Stimulated activated CD8-positive, alpha-beta memory T cell treated with anti-CD3 and anti-CD28 coated beads, Interleukin-7, amount 100 ng/mL, for 24 hours (primary cell): ENCODE results near the gene ARHGEF3.

Experiments
- DNase-seq: peaks from one replicate; pipeline ENCODE4 v3.0.0-alpha.2; 2020; ENCODE audit warnings: low read depth

The ARHGEF3 gene

DNA sequence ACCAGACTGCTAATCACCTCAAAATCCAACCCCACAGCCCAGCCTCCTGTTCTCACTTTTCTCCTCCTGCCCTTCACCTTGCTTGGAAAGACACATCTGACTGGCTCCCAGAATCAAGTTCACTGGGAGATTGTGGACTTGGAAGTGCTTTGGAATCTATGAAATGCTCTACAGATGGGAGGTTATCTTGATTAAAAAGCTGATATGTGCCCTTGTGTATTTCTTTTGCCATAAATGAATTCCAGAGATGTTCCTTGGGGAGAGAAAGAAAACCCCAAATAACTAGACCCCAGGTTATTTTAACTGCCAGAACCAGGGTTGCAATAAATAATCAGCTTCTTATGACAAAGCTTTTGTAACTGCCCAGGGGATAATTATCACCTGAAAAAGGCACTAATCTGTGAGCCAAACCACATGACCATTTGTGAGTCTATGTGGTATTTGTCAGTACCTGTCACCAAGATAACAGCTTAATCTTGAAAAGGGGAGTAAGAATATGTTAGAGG, 21.7 kb upstream of the ARHGEF3 start:
- DNase-seq = no peak

DNA sequence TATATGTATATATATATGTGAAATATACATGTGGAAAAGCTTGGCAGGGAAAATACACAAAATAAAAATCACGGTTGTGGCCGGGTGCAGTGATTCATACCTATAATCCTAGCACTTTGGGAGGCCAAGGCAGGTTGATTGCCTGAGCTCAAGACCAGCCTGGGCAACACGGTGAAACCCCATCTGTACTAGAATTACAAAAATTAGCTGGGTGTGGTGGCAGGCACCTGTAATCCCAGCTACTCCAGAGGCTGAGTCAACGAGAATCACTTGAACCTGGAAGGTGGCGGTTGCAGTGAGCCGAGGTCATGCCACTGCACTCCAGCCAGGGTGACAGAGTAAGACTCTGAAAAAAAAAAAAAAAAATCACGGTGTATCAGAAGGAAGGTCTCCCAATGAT, 20.8 kb upstream of the ARHGEF3 start:
- DNase-seq = no peak

DNA sequence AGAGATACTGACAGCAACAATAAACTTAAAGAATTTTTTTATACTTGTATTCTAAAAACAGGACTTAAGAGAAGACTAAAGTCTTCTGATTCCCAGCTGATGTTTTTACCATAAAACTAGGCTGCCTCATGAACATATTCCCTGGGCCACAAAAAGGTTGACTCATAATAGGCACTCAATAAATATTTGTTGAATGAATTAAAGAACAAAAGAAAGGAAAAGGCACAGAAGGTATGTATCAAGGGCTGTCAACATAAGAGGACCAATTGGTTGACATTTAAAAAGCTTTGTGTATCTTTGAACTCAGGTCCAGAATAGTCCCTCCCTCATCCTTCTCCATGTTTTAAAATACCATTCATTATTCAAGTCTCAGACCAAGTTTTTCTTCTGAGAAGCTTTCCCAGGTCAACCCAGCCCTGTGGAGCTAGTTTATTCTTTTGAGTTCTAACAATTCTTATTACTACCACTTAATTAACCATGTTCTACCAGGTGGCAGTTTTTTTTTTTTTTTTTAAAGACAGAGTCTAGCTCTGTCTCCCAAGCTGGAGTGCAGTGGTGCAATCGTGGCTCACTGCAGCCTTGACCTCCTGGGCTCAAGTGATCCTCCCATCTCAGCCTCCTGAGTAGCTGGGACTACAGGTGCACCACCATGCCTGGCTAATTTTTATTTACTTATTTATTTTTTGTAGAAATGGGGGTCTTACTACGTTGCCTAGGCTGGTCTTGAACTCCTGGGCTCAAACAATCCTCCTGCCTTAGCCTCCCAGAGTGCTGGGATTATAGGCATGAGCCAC, 17.5 kb upstream of the ARHGEF3 start:
- no peak for DNase-seq

DNA sequence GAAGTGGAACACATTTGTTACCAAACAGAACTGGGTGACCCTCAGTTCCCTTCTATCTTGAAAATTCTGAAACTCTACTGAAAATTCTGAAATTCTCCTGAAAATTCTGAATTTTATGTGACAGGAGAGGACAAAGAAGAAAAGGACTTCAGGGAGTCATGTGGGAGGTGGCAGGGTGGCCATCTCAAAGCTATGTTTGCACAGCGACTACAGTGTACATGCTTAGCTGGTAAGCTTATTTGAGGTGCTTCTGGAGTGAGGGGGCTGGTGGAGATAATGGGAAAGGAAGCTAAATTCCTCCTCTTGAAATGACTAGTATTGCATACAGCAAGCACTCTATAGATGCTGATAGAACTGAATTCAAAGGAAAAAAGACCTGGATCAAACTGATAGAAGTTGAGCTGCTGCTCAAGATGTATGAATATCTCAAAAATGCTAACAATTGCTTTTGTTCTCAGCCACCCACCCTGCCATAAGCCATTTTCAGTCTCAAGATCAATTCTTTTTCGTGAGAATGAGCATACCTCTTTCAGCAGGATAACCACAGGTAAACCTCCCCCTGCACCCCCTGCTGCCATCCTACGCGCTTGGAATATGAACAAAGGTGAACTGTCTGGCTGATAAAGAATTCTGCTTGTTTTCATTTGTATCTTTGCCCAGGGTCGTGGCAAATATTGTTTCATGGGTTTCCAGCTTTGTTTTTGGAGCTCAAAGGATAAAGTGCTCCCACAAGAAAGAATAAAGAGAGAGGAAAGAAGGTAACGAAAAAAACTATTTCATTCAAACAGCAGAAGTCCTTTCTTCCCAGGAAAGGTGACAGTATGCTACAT, 16.6 kb upstream of the ARHGEF3 start:
- DNase-seq = no peak

DNA sequence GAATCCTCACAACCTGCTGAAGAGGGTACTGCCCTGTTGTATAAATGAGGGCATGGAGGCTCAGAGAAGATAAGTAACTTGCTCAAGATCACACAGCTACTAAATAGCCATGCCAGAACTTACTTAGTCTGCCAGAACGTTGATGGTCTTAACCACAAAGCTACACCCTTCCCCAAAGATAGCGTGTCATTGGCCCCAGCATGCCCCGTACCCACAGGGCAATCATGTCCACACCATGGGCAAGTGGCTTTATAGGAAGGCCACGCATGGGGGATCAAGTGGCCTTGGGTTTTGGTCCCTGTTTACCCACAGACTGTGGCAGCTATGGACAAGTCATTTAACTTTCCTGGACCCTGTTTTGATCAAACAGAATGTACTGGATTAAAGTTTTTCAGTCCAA, 15.9 kb upstream of the ARHGEF3 start:
- no peak for DNase-seq

DNA sequence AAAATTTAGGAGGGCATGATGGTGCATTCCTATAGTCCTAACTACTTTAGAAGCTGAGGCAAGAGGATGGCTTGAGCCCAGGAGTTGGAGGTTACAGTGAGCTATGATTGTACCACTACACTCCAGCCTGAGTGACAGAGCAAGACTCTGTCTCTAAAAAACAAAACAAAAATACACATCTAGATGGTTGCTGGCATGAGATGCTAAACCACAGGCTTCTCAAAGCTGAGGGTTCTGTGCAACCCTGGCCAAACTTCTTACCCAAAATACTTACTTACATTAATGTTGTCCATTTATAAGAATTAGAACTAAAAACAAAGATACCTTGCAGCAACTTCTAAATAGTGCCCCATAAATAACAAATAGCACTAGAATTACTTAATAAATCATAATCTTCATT, 14.3 kb upstream of the ARHGEF3 start:
- DNase-seq = no peak

DNA sequence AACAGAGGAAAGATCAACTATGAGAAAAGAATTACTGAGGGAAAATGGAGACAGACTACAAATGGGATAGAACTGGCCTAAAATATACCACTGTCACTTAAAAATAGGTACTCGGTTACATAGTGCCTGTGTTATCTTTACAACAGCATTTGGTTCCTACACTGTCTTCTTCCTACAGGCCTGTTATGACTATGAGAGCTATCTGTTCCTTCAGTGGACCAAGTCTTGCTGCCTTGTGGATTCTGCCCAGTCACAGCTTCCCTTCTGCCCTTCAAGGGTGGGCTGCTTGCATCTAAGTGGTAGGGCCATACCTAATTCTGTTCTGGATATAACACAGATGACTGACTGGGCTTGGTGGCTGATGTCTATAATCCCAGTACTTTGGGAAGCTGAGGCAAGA, 13.8 kb upstream of the ARHGEF3 start:
- DNase-seq = no peak

DNA sequence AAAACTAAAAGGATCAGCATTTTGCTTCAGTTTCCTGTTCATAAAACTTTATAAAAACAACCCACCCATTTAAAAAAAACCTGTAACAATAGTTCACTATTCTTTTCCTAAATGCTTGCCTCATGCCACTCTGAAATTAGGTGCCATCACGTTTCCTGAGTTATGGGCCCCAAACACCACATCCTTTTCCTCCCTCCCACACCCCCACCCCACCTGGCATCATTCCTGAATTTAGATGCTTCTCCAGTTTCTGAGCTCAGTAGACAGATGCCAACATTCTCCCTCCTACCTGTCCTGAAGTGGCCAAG, 11.9 kb upstream of the ARHGEF3 start:
- DNase-seq = no peak

DNA sequence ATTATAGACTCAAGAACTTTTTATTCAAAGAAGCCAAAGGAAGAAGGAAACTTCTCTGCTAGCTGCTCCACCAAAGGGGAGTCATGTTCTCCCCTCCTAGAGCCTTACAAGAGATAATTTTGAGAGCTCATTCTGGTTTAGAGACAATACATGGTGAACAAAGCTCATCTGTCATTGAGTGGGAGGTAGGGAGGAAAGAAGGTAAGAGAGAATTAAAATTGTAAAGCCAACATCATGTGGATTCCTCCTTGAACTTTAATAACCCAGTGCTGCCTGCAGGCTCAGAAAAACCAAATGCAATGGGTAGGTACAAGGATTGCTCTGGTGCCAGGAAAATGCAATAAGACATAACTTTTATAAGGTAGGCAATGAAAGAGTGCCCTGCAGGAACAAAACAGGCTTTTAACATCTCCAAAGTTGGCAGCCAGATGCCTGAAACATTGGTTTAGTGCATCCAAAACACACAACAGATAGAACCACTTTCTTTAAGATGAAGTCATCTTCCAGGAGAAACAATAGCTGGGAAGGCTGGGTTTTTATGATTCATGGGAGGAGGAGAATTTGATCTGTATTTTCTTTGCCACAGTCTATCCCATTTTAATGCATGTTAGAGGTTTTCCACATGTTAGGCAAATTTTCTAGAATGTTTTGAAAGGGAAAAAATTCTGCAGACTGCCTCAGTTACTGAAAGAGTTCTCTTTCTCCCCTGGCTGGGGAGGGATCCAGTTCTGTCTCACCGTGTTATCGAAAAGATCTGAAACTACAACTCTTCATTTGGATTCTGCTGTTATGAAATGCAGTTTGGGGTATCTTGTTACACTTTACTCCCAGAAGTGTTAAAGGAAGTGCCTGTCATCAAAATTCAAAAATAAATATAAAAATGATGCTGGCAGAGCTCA, 11.3 kb upstream of the ARHGEF3 start:
- no peak for DNase-seq

DNA sequence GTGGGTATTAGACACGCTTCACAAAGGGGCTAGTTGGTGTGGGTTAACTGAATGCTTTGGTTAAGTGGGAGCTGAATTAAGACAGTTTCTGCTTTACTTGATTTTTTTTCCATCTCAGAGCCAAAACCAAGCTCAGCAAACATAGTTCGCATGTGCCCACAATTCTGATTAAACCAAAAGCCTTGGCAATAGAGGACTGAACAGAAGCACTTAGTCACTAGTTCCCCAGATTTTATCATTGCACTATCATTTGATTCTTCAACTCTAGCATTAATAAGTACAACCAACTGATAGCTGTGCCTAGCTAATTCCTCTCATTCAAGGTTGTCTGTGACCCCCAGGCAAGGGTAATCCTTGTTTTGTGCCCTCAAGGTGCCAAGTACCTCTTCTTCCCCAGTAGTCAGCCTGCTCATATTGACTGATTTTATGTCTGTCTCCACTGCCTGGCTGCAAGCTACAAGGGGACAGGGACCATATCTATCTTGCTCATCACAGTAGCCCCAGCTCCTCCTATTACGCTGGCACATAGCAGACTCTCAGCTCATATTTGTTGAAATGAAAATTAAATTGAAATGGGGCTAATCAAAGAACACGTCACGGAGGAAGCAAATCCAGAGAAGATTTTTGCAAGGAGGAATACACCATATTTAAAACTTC, 9.9 kb upstream of the ARHGEF3 start:
- no peak for DNase-seq

DNA sequence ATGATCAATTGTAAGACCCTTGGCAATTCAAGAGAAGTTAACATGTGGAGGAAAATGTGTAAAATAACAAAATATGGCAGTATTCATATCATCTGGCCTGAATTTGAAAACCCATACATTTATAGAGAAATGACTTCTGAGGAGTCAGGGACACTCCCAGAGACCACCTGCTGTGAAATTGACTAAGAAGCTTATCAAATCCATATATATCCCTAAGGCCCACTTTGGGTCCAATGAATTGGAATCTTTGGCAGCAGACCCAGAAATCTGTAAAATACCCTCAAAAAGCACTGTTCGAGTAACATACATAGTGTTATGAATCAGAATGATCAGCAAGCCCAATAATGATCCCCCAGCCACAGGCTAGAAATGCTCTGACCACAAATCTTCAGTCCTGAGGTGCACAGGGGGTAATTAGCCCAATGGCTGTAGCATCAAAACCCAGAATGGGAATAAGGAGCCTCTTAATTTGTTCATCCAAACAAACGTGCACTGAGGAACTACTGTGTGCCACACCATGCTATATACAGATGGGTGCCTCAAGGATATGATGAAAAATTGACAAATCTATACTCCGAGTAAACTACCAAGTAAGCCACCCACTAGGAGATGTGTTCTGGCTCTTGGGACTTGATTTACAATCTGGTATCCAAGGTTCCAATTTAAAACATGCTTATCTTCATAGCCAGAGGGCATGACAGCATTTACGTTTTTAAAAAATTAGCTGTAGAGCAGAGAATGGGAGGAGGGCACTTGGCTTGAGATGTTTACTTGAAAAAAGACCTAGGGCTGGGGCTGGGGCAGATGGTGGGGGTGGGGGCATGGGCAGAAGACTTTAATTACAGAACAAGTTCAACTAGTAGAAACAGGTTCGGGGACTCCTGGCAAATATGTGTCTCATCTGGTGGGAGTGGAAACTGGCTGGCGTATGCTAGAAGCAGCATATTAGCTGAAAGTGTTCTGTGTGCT, 9.1 kb upstream of the ARHGEF3 start:
- DNase-seq = no peak

DNA sequence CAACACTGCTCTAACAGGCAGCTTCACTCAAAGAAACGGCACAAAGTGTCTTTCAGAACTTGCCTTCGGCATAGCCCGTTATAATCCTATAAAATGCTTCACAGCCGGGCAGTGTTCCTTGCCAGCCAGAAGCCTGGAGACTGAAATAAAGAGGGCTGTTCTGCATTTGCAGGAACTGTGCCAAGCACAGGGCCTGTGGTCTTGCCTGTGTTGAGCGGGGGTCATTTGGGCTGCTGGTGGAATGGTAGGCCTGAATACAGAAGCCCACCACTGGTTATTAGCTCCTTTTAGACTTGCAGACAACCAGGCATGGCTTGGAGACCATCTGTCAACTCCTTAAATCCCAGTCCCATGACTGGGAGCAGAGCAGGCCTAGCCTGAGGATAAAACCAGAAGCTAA, 4.7 kb upstream of the ARHGEF3 start:
- no peak for DNase-seq

DNA sequence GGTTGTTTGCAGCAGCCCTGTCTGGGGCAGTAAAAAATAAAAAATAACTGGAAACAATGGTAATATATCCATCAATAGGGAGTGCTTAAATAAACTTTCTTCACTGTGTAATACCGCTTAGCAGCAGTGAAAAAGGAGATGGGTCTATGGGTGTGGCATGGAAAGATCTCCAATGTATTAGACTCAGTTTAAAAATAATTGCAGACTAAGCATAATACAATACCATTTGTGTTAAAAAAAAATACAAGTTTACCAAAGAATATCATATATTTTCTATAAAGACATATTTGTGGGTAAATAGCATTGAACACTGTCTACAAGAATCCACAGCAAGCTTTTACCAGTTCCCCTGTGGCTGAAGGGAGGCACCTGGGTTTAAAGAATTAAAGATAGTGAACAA, 1.0 kb upstream of the ARHGEF3 start:
- no peak for DNase-seq

DNA sequence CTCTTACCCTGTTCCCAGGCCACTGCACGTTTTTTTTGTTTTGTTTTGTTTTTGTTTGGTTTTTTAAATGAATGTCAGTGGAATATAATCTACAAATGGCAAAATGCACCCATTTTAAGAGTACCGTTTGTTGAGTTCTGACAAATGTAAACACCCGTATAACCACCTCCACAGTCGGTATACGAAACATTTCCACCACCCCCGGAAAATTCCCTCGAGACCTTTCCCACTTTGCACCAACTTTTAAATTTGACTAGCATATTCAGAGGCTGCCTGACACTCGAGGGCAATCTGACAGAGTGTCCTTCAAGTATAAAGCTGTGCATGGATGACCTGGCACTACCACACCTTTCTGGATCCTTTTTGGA, 613 bp upstream of the ARHGEF3 start:
- DNase-seq = no peak

DNA sequence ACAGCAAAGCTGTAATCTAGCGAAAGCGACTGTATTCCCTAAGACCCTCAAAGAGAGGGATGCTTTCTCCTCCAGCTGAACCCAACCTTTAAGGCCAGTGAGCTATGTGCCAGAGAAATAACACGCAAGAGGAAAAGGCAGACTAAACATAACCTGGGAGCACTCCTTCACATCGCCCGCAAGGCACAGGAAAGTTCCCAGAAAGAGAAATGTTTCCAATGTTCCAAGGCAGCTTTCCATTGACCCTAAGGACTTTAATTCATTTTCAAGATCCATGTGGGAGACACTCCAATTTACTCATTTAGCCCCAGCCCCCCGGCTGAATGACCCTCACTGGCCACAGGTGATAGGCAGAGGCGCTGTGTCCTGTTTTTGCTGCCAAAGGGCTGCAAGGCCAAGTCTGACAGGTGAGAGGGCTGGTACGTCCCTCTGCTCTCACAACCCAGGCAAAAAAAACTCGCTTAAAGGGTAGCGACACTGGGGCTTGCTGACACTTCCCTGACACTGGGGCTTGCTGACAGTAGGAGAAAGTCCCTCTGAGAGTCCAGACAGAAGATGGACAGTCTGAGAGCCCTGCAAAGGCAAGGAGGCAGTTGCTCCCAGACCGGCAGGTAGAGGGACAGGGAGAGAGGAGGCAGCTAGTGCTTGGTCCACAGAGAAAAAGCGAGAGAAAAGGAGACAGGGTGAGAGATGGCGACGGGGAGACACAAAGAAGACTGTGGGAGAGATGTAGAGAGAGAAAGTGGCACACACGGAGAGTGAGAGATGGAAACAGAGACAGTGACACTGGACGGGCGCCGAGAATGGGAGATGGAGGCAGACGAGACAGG, 702 bp downstream of the ARHGEF3 start:
- DNase-seq = no peak

DNA sequence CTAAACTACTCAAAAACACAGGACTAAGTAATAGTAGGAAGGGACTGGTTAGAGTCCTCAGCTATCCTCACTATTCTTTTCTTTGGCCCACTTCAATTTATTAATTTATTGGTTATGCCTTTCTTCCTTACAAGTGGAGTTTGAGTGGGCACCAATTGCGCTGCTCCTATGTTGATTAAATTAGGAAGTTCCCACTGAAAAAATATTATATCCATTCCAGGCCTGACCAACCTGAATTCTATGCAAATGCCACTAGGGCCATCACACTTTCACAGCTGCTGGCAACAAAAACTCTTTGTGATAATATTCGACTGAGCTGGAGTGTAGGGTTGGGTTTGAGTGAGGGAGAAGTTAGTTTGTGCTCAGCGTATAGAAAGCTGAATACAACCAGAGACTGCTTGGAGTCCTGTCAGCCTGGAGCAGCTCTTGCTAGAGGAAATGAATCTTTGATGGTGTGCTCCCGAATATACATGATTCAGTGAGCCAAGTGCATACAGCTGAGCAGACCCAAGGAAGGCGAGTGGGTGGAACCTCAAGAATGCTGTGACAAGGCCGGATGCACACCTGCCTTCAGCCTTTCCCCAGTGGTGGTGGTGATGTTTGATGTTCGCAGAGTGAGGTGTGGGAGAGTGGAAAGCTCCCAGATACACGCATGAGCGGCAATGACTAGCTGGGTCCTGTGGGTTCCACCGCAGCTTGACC, 1.5 kb downstream of the ARHGEF3 start:
- peak; percentile 46 for DNase-seq

DNA sequence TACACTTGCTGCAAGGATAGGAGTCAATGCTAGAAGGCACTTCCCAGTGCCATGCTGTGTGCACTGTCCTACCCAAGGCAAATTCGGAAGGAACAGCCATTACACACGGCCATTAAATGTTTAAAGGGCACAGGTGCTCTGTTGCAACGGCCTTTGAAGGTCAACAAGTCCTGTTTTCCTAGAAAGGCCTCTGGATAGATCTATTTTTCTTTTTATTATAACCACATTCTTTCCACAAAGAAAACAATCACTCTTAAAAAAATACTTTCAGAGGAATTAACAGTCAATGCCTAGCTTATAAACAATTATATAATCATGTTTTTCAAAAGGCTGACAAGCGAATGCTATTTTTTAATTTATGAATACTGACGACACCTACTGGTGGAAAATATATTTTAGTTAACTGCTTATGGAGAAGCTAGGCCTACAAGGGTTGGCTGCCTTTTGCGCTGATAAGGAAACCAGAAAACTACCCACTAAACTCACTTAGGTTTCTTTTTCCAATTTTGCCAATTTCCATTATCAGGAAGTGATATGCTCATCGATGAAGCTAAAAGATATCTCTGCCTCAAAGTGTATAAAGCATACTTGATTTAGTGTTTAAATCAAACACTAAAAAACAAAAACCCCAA, 2.4 kb downstream of the ARHGEF3 start:
- DNase-seq = no peak

DNA sequence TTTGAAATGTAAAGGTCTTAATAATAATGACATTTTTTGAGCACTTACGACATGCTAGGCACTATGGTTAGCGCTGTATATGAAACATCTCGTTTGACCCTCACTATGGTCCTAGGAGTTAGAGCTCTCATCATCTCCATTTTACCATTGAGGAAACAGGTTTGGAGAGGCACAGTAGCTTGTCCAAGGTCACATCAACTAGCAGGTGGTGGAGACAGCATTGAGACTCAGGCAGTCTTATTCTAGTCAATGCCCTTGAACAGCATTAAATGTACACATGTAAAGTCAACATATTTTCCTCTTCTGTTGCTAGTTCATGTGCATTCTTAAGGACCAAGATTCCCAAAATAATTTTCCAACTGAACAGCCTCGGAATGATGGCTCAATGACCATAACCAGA, 4.8 kb downstream of the ARHGEF3 start:
- DNase-seq = no peak

DNA sequence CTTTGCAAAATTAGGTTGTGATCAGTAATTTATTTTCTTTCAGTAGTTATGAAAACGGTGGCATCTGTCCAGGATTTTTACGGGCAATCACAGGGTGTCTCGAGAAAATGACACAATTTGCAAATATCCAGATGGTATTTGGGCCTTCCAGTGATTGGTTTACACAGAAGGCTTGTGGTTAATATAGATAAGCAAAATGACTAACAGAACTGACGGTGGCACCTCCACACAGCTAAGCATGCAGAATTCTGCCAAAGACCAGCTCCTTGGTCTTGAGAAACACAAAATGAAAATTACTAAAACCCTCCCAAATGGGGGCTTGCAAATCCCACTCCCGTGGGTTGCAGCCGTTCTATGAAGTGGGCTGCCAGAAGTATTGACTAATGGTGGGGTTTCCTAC, 5.5 kb downstream of the ARHGEF3 start:
- DNase-seq = no peak
